K562 (cell line): ENCODE data around the gene LRCH1. TPM values are rescaled to one million over a fixed set of nuclear protein-coding genes. Genes with fewer than 3 reads are reported as not detected.

Experiments used
- ATAC-seq: fragments of 200-7000 bp; cut with Tn5 transposase; 3 replicates; pipeline ENCODE4 v1.9.1; 2020; ENCODE audit warnings: moderate library complexity
- BruUV-seq: library from RNA; stranded (reverse); fragments of 400-500 nt; replicated peaks from 2 replicates; lab custom pipeline; 2021; lab: Mats Ljungman, UMichigan
- CTCF ChIA-PET: fragments of 300-600 bp; formaldehyde crosslinking; extraction: SDS; loops from one replicate; lab custom pipeline; 2021; ENCODE audit warnings: low intra/inter-chr PET ratio; lab: Yijun Ruan, JAX
- POLR2A ChIA-PET: fragments of 300-600, 350-650 bp; sonication (Branson Sonifier 250); formaldehyde crosslinking; extraction: SDS; loops from one replicate; lab custom pipeline; 2021; ENCODE audit warnings: antibody characterized with exemption, inconsistent platforms; lab: Yijun Ruan, JAX
- DNase-seq, 4 experiments: peaks; one replicate each; pipeline versions ENCODE4 v3.0.0 to v3.0.0-alpha.2; 2011 to 2018; ENCODE audit warnings: low spot score in 3 of 4, mixed read lengths in 3 of 4; ENCODE audit errors: extremely low read depth in 1 of 4
- FAIRE-seq: peaks from 2 replicates; lab custom pipeline; 2011; peaks lifted over from hg19 to GRCh38; lab: Jason Lieb, UNC
- H2AFZ ChIP-seq: 2 replicates; pipeline ENCODE4 v1.6.0; 2011; ENCODE audit warnings: low read depth, low read length, control low read depth, inconsistent platforms
- H3K27ac ChIP-seq: fragments of 200-600 bp; 3 replicates; pipeline ENCODE4 v1.8.0; 2011; ENCODE audit warnings: low read depth, mild to moderate bottlenecking, control low read depth, inconsistent platforms, low read length, moderate library complexity, mixed read lengths; ENCODE audit errors: extremely low read depth
- H3K27me3 ChIP-seq, 2 experiments: fragments of 300-600 bp in 1 of 2; 2 replicates in 1 of 2; 3 replicates in 1 of 2; pipeline versions ENCODE4 v1.6.0 to v1.8.0; 2011; ENCODE audit warnings: inconsistent platforms in 2 of 2, low read length in 2 of 2, mild to moderate bottlenecking in 1 of 2, mixed read lengths in 1 of 2, moderate library complexity in 1 of 2; ENCODE audit not compliant: control insufficient read depth in 2 of 2, insufficient read depth in 2 of 2
- H3K36me3 ChIP-seq: fragments of 300-600 bp; 3 replicates; pipeline ENCODE4 v1.8.0; 2011; ENCODE audit warnings: mild to moderate bottlenecking, low read length, inconsistent platforms; ENCODE audit not compliant: control insufficient read depth, insufficient read depth
- H3K4me1 ChIP-seq, 2 experiments: fragments of 200-600 bp in 1 of 2; replicated peaks in 1 of 2; 2 replicates in 1 of 2; 3 replicates in 1 of 2; pipeline versions ENCODE4 v1.5.1 to v1.8.0; 2011; ENCODE audit warnings: inconsistent platforms in 2 of 2, low read length in 2 of 2, mild to moderate bottlenecking in 1 of 2, mixed read lengths in 1 of 2, moderate library complexity in 1 of 2; ENCODE audit not compliant: control insufficient read depth in 2 of 2, insufficient read depth in 2 of 2
- H3K4me2 ChIP-seq: 2 replicates; pipeline ENCODE4 v1.6.1; 2011; ENCODE audit warnings: low read length, control low read depth, inconsistent platforms, mixed read lengths; ENCODE audit not compliant: insufficient read depth
- H3K4me3 ChIP-seq: fragments of 200-600 bp; sonication (generic), shearing (Covaris generic); 2 replicates; pipeline ENCODE4 v1.5.1; 2016; ENCODE audit warnings: control low read depth, inconsistent platforms
- H3K79me2 ChIP-seq: fragments of 200-600 bp; 3 replicates; pipeline ENCODE4 v1.8.0; 2011; ENCODE audit warnings: low read length, inconsistent platforms; ENCODE audit not compliant: control insufficient read depth, insufficient read depth
- H3K9ac ChIP-seq, 2 experiments: 2 replicates each; pipeline versions ENCODE4 v1.6.0 to v1.6.1; 2011; ENCODE audit warnings: low read depth in 2 of 2, low read length in 2 of 2, control low read depth in 1 of 2, inconsistent platforms in 1 of 2, mild to moderate bottlenecking in 1 of 2, mixed read lengths in 1 of 2; ENCODE audit not compliant: insufficient read depth in 1 of 2
- H3K9me1 ChIP-seq: one replicate; pipeline ENCODE4 v1.6.0; 2011; ENCODE audit warnings: inconsistent platforms, mild to moderate bottlenecking, low read length, moderate library complexity; ENCODE audit not compliant: control insufficient read depth, insufficient read depth
- H3K9me3 ChIP-seq: replicated peaks from 2 replicates; pipeline ENCODE4 v1.5.1; 2011; ENCODE audit warnings: low read depth, low read length, inconsistent platforms; ENCODE audit not compliant: control insufficient read depth, insufficient read depth
- H4K20me1 ChIP-seq: replicated peaks from 2 replicates; pipeline ENCODE4 v1.6.1; 2011; ENCODE audit warnings: low read length, inconsistent platforms, mixed read lengths; ENCODE audit not compliant: control insufficient read depth, insufficient read depth
- DACH1 ChIP-seq: fragments of 450-650 bp; IDR thresholded peaks from 2 replicates; pipeline ENCODE4 v1.6.1; 2018; ENCODE audit not compliant: partially characterized antibody
- MYC ChIP-seq, 2 experiments: fragments of 250-450 bp in 1 of 2; sonication (Bioruptor Pico) in 1 of 2; IDR thresholded peaks; 2 replicates each; pipeline versions ENCODE4 v1.5.1 to v1.6.1; 2012 to 2021; ENCODE audit warnings: low read depth in 2 of 2, borderline replicate concordance in 1 of 2, improper control_type of control experiment in 1 of 2, low read length in 1 of 2, mild to moderate bottlenecking in 1 of 2, moderate library complexity in 1 of 2
- NFATC3 ChIP-seq: fragments of 450-650 bp; IDR thresholded peaks from 2 replicates; pipeline ENCODE4 v1.6.1; 2017; ENCODE audit warnings: mild to moderate bottlenecking
- NRF1 ChIP-seq, 2 experiments: fragments of 450-650 bp; IDR thresholded peaks in 1 of 2; conservative IDR thresholded peaks in 1 of 2; 2 replicates each; pipeline ENCODE4 v1.6.1; 2014; ENCODE audit warnings: mild to moderate bottlenecking in 2 of 2
- OTX1 ChIP-seq: fragments of 450-650 bp; formaldehyde crosslinking; IDR thresholded peaks from 2 replicates; pipeline ENCODE4 v1.4.0; 2022; ENCODE audit warnings: mild to moderate bottlenecking
- POLR2AphosphoS5 ChIP-seq: IDR thresholded peaks from 2 replicates; pipeline ENCODE4 v1.6.1; 2011; ENCODE audit warnings: mild to moderate bottlenecking, low read depth, low read length, moderate library complexity; ENCODE audit not compliant: control insufficient read depth, insufficient read depth
- TCF3 ChIP-seq: sonication (generic); formaldehyde crosslinking; IDR thresholded peaks from 2 replicates; pipeline ENCODE4 v1.4.0; 2020; ENCODE audit warnings: mild to moderate bottlenecking, missing genetic modification reagents
- ZNF561 ChIP-seq: fragments of 450-650 bp; formaldehyde crosslinking; conservative IDR thresholded peaks from 2 replicates; pipeline ENCODE4 v1.4.0; 2020; ENCODE audit warnings: mild to moderate bottlenecking, moderate library complexity
- ZNF586 ChIP-seq: fragments of 450-650 bp; formaldehyde crosslinking; conservative IDR thresholded peaks from 2 replicates; pipeline ENCODE4 v1.4.0; 2020; ENCODE audit warnings: mild to moderate bottlenecking, moderate library complexity
- WGBS: fragments of 100-300 bp; shearing (Covaris generic); methylation state at CpG from one replicate; pipeline ENCODE4 v1.1.6; 2016; ENCODE audit warnings: low coverage, mixed read lengths; ENCODE audit not compliant: insufficient coverage; ENCODE audit errors: missing lambda C conversion rate; 5-methylcytosine and 5-hydroxymethylcytosine counted together
- in situ Hi-C: fragments of 300-500 bp; cut with MboI; formaldehyde crosslinking; loops from 4 replicates; pipeline ENCODE4 v1.15.0; 2018; ENCODE audit warnings: inconsistent platforms, mixed read lengths
- intact Hi-C: fragments of 100-400 bp; cut with micrococcal nuclease; formaldehyde crosslinking; loops from 2 replicates; pipeline ENCODE4 v1.14.2; 2022
- polyA plus RNA-seq, 8 experiments: library from polyadenylated mRNA; depleted of rRNA in 4 of 8; stranded (reverse) in 5 of 8; unstranded in 3 of 8; fragments of >200 nt; fragmentation: Nextera tagmentation in 2 of 8; fragmentation: Illumina TruSeq in 1 of 8; extraction: Ambion mirVana in 2 of 8; extraction: Trizol in 1 of 8; gene quantifications; 2 replicates each; pipeline versions ENCODE4 v1.2.1 to v1.2.3, GENCODE V29; 2011 to 2014; ENCODE audit warnings: inconsistent platforms in 1 of 8, missing spikeins in 1 of 8
- total RNA-seq, 7 experiments: library from RNA; depleted of rRNA in 6 of 7; stranded (reverse); fragments of >200 nt in 6 of 7; fragmentation: Illumina TruSeq in 2 of 7; extraction: Trizol in 2 of 7; gene quantifications; 2 replicates each; pipeline versions ENCODE4 v1.2.1 to v1.2.3, GENCODE V29; 2011 to 2021; ENCODE audit warnings: low replicate concordance in 1 of 7
- TF ChIP-seq, protein P1 (sequence below): fragments of 450-650 bp; IDR thresholded peaks from 2 replicates; pipeline ENCODE4 v1.6.1; 2016
- TF ChIP-seq, protein P2 (sequence below): sonication (generic); formaldehyde crosslinking; IDR thresholded peaks from 2 replicates; pipeline ENCODE4 v1.8.0; 2022; ENCODE audit warnings: missing genetic modification reagents, mild to moderate bottlenecking, moderate library complexity, borderline replicate concordance
- TF ChIP-seq, protein P3 (sequence below): fragments of 250-450 bp; sonication (Bioruptor Pico); IDR thresholded peaks from 2 replicates; pipeline ENCODE4 v1.8.0; 2021; ENCODE audit warnings: moderate library complexity, mild to moderate bottlenecking, inconsistent platforms
- TF ChIP-seq, protein P4 (sequence below): IDR thresholded peaks from 2 replicates; pipeline ENCODE4 v1.6.1; 2016; ENCODE audit warnings: missing genetic modification characterization, missing compliant biosample characterization

The LRCH1 gene
- total and polyA plus RNA-seq, 9 of the 15 experiments (the other 6 are each of a cell fraction or from before 2014, with no cell fraction given): 1.1 to 6.8 (median 3.7) TPM

DNA sequence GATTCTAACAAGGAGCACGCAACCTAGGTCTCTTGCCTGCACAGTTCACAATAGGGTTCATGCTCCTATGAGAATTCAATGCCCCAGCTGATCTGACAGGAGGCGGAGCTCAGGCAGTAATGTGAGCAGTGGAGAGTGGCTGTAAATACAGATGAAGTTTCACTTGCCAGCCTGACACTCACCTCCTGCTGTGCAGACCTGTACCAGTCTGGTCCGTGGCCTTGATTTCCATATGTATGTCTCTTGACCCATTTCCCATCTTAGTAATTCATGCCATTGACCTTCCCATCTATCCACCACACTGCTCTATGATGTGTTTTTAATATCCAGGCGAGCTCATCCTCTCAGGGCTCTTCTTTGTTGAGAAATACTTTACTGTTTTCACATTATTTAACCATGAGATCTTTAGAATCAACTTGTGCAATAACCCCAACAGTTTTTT is 95.2 kb downstream of the LRCH1 start:
- H3K27me3 ChIP-seq: no peaks in the 10 kb centered on the region
- no peak overlapping the region for H3K27ac ChIP-seq
- H3K4me2 ChIP-seq: no peak overlapping the region
- in situ Hi-C loops (no loop called here), intact Hi-C loops (no loop called here)
- H3K9me3 ChIP-seq: no peaks in the 10 kb centered on the region
- ChIA-PET CTCF (no interaction called here), POLR2A (no interaction called here)
- H3K9ac ChIP-seq: no peak overlapping the region
- DNase-seq: peak in 2 of 4 experiments; percentile 4 to 40
- no peak overlapping the region for H2AFZ ChIP-seq
- 24% methylated on average over 4 of the region's 4 CpGs for WGBS
- BruUV-seq: no TSS peak
- no peaks in the 10 kb centered on the region for H3K9me1 ChIP-seq
- peaks cover 12% of the 10 kb centered on the region; the same call in 2 of the 3 replicates for H3K79me2 ChIP-seq
- peaks cover 1% of the 10 kb centered on the region; the same call in 1 of the 2 replicates for H4K20me1 ChIP-seq
- H3K36me3 ChIP-seq: peaks cover 3% of the 10 kb centered on the region; the same call in 1 of the 3 replicates
- peak; percentile 62 for FAIRE-seq
- peaks cover 0 to 4% of the 10 kb centered on the region in 2 experiments; a peak in 4 of 5 replicates for H3K4me1 ChIP-seq
- TF ChIP-seq, protein P1, sequence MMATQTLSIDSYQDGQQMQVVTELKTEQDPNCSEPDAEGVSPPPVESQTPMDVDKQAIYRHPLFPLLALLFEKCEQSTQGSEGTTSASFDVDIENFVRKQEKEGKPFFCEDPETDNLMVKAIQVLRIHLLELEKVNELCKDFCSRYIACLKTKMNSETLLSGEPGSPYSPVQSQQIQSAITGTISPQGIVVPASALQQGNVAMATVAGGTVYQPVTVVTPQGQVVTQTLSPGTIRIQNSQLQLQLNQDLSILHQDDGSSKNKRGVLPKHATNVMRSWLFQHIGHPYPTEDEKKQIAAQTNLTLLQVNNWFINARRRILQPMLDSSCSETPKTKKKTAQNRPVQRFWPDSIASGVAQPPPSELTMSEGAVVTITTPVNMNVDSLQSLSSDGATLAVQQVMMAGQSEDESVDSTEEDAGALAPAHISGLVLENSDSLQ: peak; percentile 49; the same call in 1 of the 2 replicates
- TF ChIP-seq NFATC3 (no peak), MYC (IDR thresholded peaks at IDR 0.05; ENCODE audit: low read depth, low read length) (no peak), MYC (CRISPR knock-in tag; IDR thresholded peaks at IDR 0.05; ENCODE audit: borderline replicate concordance, low read depth) (no peak), NRF1 (conservative IDR thresholded peaks at IDR 0.05 in 1 of 2, IDR thresholded peaks at IDR 0.05 in 1 of 2) (peak in 1 of 2 experiments; percentile 17; a peak in 1 of 4 replicates), ZNF586 (CRISPR knock-in tag) (no peak), ZNF561 (CRISPR knock-in tag) (no peak), TCF3 (CRISPR knock-in tag) (no peak), DACH1 (peak; percentile 51), OTX1 (CRISPR knock-in tag) (no peak), POLR2AphosphoS5 (no peak)
- TF ChIP-seq, protein P2, sequence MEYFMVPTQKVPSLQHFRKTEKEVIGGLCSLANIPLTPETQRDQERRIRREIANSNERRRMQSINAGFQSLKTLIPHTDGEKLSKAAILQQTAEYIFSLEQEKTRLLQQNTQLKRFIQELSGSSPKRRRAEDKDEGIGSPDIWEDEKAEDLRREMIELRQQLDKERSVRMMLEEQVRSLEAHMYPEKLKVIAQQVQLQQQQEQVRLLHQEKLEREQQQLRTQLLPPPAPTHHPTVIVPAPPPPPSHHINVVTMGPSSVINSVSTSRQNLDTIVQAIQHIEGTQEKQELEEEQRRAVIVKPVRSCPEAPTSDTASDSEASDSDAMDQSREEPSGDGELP: peak; percentile 77
- TF ChIP-seq, protein P3, sequence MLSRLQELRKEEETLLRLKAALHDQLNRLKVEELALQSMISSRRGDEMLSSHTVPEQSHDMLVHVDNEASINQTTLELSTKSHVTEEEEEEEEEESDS: no peak
- TF ChIP-seq, protein P4, sequence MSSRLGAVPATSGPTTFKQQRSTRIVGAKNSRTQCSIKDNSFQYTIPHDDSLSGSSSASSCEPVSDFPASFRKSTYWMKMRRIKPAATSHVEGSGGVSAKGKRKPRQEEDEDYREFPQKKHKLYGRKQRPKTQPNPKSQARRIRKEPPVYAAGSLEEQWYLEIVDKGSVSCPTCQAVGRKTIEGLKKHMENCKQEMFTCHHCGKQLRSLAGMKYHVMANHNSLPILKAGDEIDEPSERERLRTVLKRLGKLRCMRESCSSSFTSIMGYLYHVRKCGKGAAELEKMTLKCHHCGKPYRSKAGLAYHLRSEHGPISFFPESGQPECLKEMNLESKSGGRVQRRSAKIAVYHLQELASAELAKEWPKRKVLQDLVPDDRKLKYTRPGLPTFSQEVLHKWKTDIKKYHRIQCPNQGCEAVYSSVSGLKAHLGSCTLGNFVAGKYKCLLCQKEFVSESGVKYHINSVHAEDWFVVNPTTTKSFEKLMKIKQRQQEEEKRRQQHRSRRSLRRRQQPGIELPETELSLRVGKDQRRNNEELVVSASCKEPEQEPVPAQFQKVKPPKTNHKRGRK (tag): no peak
- ATAC-seq: peak; percentile 81
- H3K4me3 ChIP-seq: no peak overlapping the region
